ENCODE data around the gene CNTN5.
"Not testable (repeated sequence)": the region's sequence is repeated elsewhere in the genome, so short reads cannot be mapped to it uniquely, and the experiment has no call there.

The CNTN5 gene

DNA sequence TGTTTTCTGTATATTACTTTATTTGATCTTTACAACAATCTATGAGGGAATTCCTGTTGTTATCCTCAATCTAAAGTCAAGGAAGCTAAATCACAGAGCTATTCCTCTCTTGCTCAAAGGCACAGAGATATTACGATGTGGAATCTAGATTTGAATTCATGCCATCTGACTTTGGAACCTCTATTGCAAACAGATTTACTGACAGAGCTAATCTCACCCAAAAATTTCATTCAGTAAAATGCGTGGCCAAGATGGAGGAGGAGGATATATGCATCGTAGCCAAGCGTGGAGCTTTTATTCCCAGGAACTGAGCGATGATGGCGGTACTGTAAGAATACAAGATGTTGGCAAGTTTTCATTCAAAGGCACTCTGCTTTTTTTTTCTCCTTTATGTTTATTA, 791.8 kb downstream of the CNTN5 start:
- DNase-seq (ENCODE audit: low spot score in 2 of 2) (no peak), ATAC-seq (no peak)
- Mint-ChIP-seq H3K4me3 (no peak overlapping the region), H3K27ac (no peak overlapping the region), H3K4me1 (no peaks in the 10 kb centered on the region), H3K36me3 (no peaks in the 10 kb centered on the region), H3K9me3 (peaks cover 34% of the 10 kb centered on the region)

DNA sequence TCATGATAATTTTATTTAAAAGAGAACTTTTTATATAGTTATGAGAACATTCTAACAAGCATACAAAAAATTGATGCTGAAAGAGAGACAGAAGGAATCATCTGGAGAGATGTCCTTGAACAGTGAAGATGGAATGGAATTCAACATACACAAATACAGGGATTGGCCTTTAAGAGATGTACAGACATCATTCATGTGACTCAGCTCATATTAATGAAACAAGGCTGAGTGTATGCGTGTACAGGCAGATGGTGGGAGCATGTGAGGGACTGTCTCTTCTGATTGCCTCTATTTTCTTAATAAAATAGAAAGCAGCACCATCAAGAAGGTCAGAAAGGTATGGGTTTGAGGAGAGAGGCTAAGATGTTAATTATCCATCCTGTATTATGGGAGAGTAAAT, 793.3 kb downstream of the CNTN5 start:
- peaks cover 34% of the 10 kb centered on the region for H3K9me3 Mint-ChIP-seq
- H3K4me3 Mint-ChIP-seq = no peak overlapping the region
- H3K4me1 Mint-ChIP-seq = no peaks in the 10 kb centered on the region
- no peaks in the 10 kb centered on the region for H3K36me3 Mint-ChIP-seq
- H3K27ac Mint-ChIP-seq = no peak overlapping the region
- ATAC-seq = no peak
- no peak for DNase-seq (ENCODE audit: low spot score in 2 of 2)

DNA sequence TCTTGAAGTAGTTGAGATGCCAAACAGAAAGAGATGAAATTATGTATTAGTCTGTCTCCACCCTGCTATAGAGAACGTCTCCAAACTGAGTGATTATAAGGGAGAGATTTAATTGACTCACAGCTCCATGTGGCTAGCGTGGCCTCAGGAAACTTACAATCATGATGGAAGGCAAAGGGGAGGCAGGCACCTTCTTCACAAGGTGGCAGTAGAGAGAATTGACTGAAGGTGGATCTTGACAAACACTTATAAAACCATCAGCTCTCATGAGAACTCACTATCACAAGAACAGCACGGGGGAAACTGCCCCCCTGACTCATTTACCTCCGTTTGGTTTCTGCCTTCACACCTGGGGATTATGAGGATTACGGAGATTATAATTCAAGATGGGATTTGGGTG, 794.0 kb downstream of the CNTN5 start:
- no peak overlapping the region for H3K27ac Mint-ChIP-seq
- DNase-seq (ENCODE audit: low spot score in 2 of 2) (no peak), ATAC-seq (no peak)
- H3K4me1 Mint-ChIP-seq = no peaks in the 10 kb centered on the region
- H3K9me3 Mint-ChIP-seq = peaks cover 38% of the 10 kb centered on the region
- no peak overlapping the region for H3K4me3 Mint-ChIP-seq
- H3K36me3 Mint-ChIP-seq = no peaks in the 10 kb centered on the region

DNA sequence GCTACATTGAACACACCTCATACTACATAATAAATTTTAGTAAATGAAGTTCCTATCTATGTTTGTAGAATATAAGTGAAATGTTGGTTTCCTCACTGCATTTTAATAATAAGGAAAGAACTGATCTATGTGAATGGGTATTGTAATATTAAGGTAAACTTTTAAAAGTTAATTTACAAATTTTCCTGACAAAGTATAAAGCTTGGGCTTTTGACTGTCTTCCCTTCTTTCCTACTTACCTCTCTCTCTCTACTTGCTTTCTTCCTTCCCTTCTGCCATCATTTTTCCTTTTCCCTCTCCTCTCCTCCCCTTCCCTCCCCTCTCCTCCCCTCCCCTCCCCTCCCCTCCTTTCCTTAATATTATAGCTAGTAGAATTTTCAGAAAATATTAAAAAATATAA, 798.2 kb downstream of the CNTN5 start:
- Mint-ChIP-seq H3K4me1 (no peaks in the 10 kb centered on the region), H3K9me3 (peaks cover 28% of the 10 kb centered on the region), H3K4me3 (no peak overlapping the region), H3K36me3 (no peaks in the 10 kb centered on the region), H3K27ac (no peak overlapping the region)
- ATAC-seq (no peak), DNase-seq (ENCODE audit: low spot score in 2 of 2) (no peak)

DNA sequence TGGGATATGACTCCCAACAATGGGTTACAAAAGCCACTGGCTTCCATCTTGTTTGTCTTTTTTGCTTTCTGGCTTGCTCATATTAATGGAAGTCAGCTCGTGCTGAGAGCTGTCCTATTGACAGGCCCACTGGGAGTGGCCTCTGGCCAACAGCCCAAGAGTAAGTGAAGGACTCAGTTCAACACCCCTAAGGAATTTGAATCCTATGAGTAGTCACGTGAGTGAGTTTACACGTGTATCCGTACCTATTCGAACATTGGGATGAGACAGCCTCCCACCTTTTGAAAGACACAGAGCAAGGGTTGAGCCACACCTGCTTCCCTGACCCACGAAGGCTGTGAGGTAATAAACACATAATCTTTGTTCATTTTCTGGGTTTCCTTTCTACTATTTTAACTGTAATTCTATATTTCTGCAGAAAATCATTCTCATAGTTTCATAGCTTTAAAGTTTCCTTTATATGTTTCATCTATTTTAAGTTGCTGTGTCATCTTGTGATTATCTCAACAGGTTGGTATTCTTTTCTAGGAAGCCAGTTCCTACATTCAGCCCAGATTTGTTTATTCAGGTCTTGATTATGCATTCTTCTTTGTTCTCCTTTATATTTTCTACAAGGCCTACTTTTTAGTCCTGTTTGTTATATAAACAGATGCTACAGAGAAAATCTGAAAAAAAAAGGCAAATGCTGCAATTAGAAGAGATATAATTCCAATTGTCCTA, 802.3 kb downstream of the CNTN5 start:
- Mint-ChIP-seq H3K36me3 (no peaks in the 10 kb centered on the region), H3K9me3 (peaks cover 12% of the 10 kb centered on the region), H3K4me3 (no peak overlapping the region), H3K4me1 (no peaks in the 10 kb centered on the region), H3K27ac (no peak overlapping the region)
- DNase-seq (ENCODE audit: low spot score in 2 of 2) (no peak), ATAC-seq (no peak)

DNA sequence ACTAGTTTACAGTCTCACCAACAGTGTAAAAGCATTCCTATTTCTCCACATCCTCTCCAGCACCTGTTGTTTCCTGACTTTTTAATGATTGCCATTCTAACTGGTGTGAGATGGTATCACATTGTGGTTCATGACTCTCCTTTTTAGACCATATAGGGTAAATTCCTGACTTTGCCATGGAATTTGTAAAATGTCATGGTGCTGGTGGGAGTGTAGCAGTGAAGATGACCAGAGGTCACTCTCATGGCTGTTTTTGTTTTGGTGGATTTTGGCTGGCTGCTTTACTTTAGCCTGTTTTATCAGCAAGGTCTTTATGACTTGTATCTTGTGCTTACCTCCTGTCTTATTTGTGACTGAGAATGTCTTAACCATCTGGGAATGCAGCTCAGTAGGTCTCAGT, 816.0 kb downstream of the CNTN5 start:
- not testable (repeated sequence) for H3K36me3 Mint-ChIP-seq; H3K4me3 Mint-ChIP-seq; ATAC-seq; H3K27ac Mint-ChIP-seq; DNase-seq (ENCODE audit: low spot score in 2 of 2); H3K4me1 Mint-ChIP-seq
- peaks cover 17% of the 10 kb centered on the region for H3K9me3 Mint-ChIP-seq

DNA sequence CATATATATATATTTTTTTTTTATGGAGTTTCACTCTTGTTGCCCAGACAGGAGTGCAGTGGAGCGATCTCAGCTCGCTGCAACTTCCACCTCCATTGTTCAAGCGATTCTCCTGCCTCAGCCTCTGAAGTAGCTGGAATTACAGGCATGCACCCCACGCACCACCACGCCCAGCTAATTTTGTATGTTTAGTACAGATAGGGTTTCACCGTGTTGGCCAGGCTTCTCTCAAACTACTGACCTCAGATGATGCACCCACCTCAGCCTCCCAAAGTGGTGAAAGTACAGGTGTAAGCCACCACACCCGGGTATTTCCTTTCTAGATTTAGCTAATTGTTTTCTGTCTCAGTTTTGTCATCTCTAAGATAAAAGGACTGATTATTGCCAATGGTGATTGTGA, 821.1 kb downstream of the CNTN5 start:
- H3K4me1 Mint-ChIP-seq = no peaks in the 10 kb centered on the region
- ATAC-seq = no peak
- no peak overlapping the region for H3K4me3 Mint-ChIP-seq
- DNase-seq (ENCODE audit: low spot score in 2 of 2) = no peak
- no peaks in the 10 kb centered on the region for H3K36me3 Mint-ChIP-seq
- no peak overlapping the region for H3K27ac Mint-ChIP-seq
- H3K9me3 Mint-ChIP-seq = peaks cover 18% of the 10 kb centered on the region

DNA sequence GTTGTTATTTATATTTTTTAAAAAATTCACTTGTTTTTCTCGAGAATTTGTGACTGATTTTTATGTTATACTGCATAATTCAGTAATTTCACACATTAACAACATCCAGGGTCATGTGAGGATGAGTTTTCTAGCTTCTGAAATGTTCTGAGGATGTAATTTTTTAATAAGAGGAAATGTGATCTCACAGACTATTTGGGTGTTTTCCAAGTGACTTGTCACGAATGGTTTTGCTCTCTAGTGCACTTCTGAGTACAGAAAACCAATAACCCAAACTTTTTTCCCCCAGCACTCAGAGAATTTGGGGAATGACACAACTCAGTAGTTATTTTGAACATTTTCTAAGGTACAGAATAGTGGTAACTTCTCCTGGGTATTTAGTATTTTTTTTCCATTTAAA, 845.2 kb downstream of the CNTN5 start:
- DNase-seq (ENCODE audit: low spot score in 2 of 2) = no peak
- H3K36me3 Mint-ChIP-seq = no peaks in the 10 kb centered on the region

DNA sequence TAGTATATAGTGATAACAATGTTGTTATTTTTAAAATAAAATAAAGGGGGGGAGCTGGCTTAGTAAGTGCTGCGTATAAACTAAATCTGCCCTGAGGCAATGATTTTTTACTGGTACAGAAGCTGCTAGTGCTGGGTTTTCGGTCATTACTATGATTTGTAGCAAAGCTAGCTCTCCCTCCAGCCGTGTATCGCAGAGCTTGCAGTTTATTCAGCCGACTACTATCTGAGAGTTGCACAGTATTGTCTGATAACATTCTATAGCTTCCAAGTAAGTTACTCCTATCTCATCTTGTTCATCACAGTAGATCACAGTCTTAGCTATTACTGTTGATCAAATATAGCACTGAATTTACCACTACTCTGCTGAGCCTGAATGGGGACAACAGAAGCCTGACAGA, 860.9 kb downstream of the CNTN5 start:
- Mint-ChIP-seq H3K36me3 (no peaks in the 10 kb centered on the region), H3K9me3 (peaks cover 8% of the 10 kb centered on the region), H3K27ac (no peak overlapping the region), H3K4me1 (no peaks in the 10 kb centered on the region), H3K4me3 (no peak overlapping the region)
- no peak for DNase-seq (ENCODE audit: low spot score in 2 of 2)
- no peak for ATAC-seq

More for the DNA sequence above, 845.2 kb downstream of the CNTN5 start:
- no peaks in the 10 kb centered on the region for H3K4me1 Mint-ChIP-seq
- no peak overlapping the region for H3K27ac Mint-ChIP-seq
- H3K9me3 Mint-ChIP-seq = peaks cover 14% of the 10 kb centered on the region
- no peak for ATAC-seq
- H3K4me3 Mint-ChIP-seq = no peak overlapping the region

DNA sequence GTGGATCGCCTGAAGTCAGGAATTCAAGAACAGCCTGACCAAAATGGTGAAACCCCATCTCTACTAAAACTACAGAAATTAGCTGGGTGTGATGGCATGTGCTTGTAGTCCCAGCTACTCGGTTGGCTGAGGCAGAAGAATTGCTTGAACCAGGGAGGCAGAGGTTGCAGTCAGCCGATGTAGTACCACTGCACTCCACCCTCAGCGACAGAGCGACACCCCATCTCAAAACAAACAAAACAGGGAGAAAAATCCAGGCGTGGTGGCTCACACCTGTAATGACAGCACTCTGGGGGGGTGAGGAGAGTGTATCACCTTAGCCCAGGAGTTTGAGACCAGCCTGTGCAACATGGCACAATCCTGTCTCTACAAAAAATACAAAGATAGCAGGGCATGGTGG, 864.0 kb downstream of the CNTN5 start:
- Mint-ChIP-seq H3K4me1 (no peaks in the 10 kb centered on the region), H3K4me3 (no peak overlapping the region), H3K27ac (no peak overlapping the region), H3K9me3 (peaks cover 18% of the 10 kb centered on the region), H3K36me3 (no peaks in the 10 kb centered on the region)
- ATAC-seq (no peak), DNase-seq (ENCODE audit: low spot score in 2 of 2) (no peak)

DNA sequence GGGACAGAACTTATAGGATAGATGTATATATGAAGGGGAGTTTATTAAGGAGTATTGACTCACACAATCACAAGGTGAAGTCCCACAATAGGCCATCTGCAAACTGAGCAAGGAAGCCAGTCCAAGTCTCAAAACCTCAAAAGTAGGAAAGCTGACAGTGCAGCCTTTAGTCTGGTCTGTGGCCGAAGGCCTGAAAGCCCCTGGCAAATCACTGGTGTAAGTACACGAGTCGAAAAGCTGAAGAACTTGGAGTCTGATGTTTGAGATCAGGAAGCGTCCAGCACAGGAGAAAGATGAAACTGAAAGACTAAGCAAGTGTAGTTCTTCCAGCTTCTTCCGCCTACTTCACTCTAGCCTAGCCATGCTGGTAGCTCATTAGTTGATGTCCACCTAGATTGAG, 866.7 kb downstream of the CNTN5 start:
- H3K36me3 Mint-ChIP-seq = no peaks in the 10 kb centered on the region
- no peak overlapping the region for H3K4me3 Mint-ChIP-seq
- H3K27ac Mint-ChIP-seq = no peak overlapping the region
- H3K9me3 Mint-ChIP-seq = peaks cover 21% of the 10 kb centered on the region
- ATAC-seq (no peak), DNase-seq (ENCODE audit: low spot score in 2 of 2) (no peak)
- H3K4me1 Mint-ChIP-seq = no peaks in the 10 kb centered on the region

DNA sequence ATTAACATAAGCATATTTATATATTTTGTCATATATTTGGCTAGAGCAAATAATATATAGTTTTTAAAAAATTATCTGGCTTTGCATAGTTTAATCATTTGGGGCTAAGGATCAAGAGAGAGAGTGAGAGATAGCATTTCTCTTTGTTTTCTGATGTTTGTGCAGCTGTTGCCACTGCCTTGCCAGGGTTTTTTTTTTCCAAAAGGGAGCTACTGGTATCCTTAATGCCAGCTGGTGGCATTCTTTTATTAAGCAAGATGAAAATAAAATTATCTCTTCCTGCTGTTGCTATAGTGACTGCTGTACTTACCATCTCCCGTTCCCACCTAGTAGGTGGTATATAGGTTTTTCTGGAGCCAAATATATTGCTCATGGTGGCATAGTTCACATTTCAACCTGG, 873.1 kb downstream of the CNTN5 start:
- peaks cover 15% of the 10 kb centered on the region for H3K9me3 Mint-ChIP-seq
- no peaks in the 10 kb centered on the region for H3K36me3 Mint-ChIP-seq
- no peak for ATAC-seq
- no peak overlapping the region for H3K27ac Mint-ChIP-seq
- H3K4me1 Mint-ChIP-seq = no peaks in the 10 kb centered on the region
- no peak for DNase-seq (ENCODE audit: low spot score in 2 of 2)
- no peak overlapping the region for H3K4me3 Mint-ChIP-seq

DNA sequence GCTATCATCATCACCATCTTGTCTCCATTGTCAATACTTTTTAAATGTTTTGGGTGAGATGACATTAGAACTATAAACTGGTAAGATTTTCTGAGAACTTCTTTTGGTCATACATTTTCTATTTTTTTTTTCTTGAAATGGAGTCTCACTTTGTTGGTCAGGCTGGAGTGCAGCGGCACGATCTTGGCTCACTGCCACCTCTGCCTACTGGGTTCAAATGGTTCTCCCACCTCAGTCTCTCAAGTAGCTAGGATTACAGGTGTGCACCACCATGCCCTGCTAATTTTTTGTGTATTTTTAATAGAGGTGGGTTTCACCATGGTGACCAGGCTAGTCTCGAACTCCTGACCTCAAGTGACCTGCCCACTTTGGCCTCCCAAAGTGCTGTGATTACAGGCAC, 880.4 kb downstream of the CNTN5 start:
- peaks cover 25% of the 10 kb centered on the region for H3K9me3 Mint-ChIP-seq
- DNase-seq (ENCODE audit: low spot score in 2 of 2) (no peak), ATAC-seq (no peak)

DNA sequence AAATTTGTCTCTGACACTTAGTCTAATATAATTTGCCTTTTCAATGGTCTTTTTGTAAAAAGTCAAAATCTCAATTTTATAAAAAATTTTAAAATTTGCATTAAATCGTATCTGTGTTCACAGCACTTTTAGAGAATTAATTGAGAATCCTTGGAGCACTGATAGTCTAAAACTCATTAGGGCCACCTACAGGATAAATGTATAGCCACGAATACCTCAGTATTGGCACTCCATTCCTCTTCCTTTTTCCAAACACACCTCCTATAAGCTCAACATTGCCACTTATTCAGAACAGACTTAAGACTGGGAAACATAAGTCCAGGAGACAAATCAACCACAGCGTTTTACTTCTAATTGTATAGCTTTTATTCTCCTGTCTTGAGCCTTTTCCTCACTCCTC, 890.4 kb downstream of the CNTN5 start:
- ATAC-seq (no peak), DNase-seq (ENCODE audit: low spot score in 2 of 2) (no peak)
- H3K4me1 Mint-ChIP-seq = no peaks in the 10 kb centered on the region
- H3K27ac Mint-ChIP-seq = no peak overlapping the region
- no peaks in the 10 kb centered on the region for H3K36me3 Mint-ChIP-seq
- H3K9me3 Mint-ChIP-seq = peaks cover 14% of the 10 kb centered on the region
- H3K4me3 Mint-ChIP-seq = no peak overlapping the region

More for the DNA sequence above, 880.4 kb downstream of the CNTN5 start:
- no peak overlapping the region for H3K27ac Mint-ChIP-seq
- no peaks in the 10 kb centered on the region for H3K4me1 Mint-ChIP-seq
- no peaks in the 10 kb centered on the region for H3K36me3 Mint-ChIP-seq
- no peak overlapping the region for H3K4me3 Mint-ChIP-seq

DNA sequence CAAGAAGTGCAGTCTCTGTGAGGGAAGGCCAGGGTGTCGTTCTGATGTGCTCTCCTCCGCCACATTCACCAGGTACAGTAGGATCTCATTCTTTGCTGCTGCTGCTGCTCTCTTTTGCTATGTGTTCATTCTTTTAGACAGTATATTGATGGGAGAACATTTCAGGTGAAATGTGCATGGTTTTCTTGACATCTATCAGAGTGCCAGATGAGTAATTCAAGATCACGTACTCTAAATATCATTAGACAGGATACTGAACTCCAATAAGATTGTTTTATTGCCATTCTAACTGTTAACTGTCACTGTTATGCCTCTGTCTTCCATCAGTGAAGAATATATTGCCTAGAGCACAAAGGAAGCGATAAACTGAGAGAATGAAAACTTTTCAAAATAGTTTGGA, 895.3 kb downstream of the CNTN5 start:
- H3K4me1 Mint-ChIP-seq = no peaks in the 10 kb centered on the region
- H3K9me3 Mint-ChIP-seq = peaks cover 36% of the 10 kb centered on the region

DNA sequence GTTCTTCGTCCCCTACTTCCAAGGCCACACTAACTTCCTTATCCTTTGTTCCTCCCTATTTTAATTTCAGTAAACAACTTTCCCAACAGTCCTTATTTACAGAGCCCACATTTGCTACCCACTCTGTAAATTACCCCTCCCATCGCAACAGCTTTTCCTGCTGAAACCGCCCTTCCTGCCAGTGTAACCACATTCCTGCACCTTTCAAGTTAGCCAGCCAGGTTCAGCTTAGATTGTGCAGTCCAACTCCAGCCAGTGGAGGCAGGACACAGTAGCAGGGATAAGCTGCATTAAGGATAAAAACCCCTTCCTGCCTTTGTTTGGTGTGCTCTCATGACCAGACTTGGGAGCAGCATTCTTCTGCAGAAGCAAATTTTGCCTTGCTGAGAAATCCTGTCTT, 898.0 kb downstream of the CNTN5 start:
- Mint-ChIP-seq H3K4me3 (no peak overlapping the region), H3K9me3 (peaks cover 33% of the 10 kb centered on the region)

More for the DNA sequence above, 895.3 kb downstream of the CNTN5 start:
- H3K27ac Mint-ChIP-seq = no peak overlapping the region
- H3K36me3 Mint-ChIP-seq = no peaks in the 10 kb centered on the region
- no peak overlapping the region for H3K4me3 Mint-ChIP-seq
- no peak for ATAC-seq
- no peak for DNase-seq (ENCODE audit: low spot score in 2 of 2)

DNA sequence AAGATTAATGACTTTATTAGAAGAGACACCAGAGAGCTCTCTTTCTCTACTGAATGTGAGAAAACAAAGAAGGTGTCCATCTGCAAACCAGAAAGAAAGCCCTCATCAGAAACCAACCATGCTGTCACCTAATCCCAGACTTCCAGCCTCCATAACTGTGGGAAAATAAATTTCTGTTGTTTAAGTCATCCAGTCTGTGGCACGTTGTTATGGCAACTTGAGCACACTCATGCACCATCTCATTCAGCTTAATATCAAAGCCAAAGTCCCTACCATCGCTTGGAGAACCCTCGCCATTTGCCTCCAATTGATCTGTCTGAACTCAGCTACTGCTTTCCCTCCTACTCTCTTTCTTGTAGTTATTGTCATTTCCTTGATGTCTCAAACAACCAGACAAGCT, 900.2 kb downstream of the CNTN5 start:
- ATAC-seq (no peak), DNase-seq (ENCODE audit: low spot score in 2 of 2) (no peak)
- Mint-ChIP-seq H3K9me3 (peaks cover 34% of the 10 kb centered on the region), H3K36me3 (no peaks in the 10 kb centered on the region), H3K4me1 (no peaks in the 10 kb centered on the region), H3K4me3 (no peak overlapping the region), H3K27ac (no peak overlapping the region)

More for the DNA sequence above, 898.0 kb downstream of the CNTN5 start:
- no peak overlapping the region for H3K27ac Mint-ChIP-seq
- DNase-seq (ENCODE audit: low spot score in 2 of 2) = no peak
- H3K4me1 Mint-ChIP-seq = no peaks in the 10 kb centered on the region
- no peaks in the 10 kb centered on the region for H3K36me3 Mint-ChIP-seq
- ATAC-seq = no peak
